Left ventricle myocardium inferior (tissue), 1 donor: Measurements from ENCODE around the gene ELF1. TPM values are rescaled to one million over a fixed set of nuclear protein-coding genes. Genes with fewer than 3 reads are reported as not detected.
"Not testable (repeated sequence)": the region's sequence is repeated elsewhere in the genome, so short reads cannot be mapped to it uniquely, and the experiment has no call there.

Experiments
- DNase-seq: peaks from one replicate; pipeline ENCODE4 v3.0.0-alpha.2; 2020
- H3K27ac ChIP-seq: fragments of 200-600 bp; replicated peaks from 2 replicates; pipeline ENCODE4 v1.8.0; 2021
- H3K27me3 ChIP-seq: fragments of 200-600 bp; 2 replicates; pipeline ENCODE4 v1.8.0; 2021; ENCODE audit warnings: low read depth
- H3K36me3 ChIP-seq: fragments of 200-600 bp; 2 replicates; pipeline ENCODE4 v1.8.0; 2021
- H3K4me1 ChIP-seq: fragments of 200-600 bp; 2 replicates; pipeline ENCODE4 v1.8.0; 2021
- H3K4me3 ChIP-seq: fragments of 200-600 bp; 2 replicates; pipeline ENCODE4 v1.8.0; 2021; ENCODE audit warnings: mild to moderate bottlenecking, moderate library complexity
- H3K9me3 ChIP-seq: fragments of 200-600 bp; replicated peaks from 2 replicates; pipeline ENCODE4 v1.8.0; 2021
- CTCF ChIP-seq: fragments of 200-600 bp; IDR thresholded peaks from 2 replicates; pipeline ENCODE4 v1.8.0; 2021; ENCODE audit warnings: antibody characterized with exemption, mild to moderate bottlenecking, borderline replicate concordance
- intact Hi-C: fragments of 100-400 bp; cut with micrococcal nuclease; formaldehyde crosslinking; loops from one replicate; pipeline ENCODE4 v1.11.0; 2022
- total RNA-seq: library from RNA; stranded (reverse); fragmentation: NEBNext Ultra II Directional; extraction: Animal tissue kit (Norgen Biotek cat#: 25700); gene quantifications from one replicate; pipeline ENCODE4 v1.2.1, GENCODE V29; 2021
- donor health status: DM: no; HTN: yes; CAD: no; lungs with severe emphysema.

The ELF1 gene
- total RNA-seq, 1 donor from 2014 or later: 31.1 TPM

GRCh38 chr13:41049480-41050440, 30.6 kb upstream of the ELF1 start:
- intact Hi-C loops: no loop called here
- H3K4me1 ChIP-seq: peaks cover 63% of the 10 kb centered on the region

GRCh38 chr13:41048640-41049039, 29.5 kb upstream of the ELF1 start:
- Histone ChIP-seq H3K27ac (no peak overlapping the region), H3K9me3 (peaks cover 6% of the 10 kb centered on the region), H3K4me3 (no peak overlapping the region), H3K27me3 (no peaks in the 10 kb centered on the region), H3K4me1 (peaks cover 52% of the 10 kb centered on the region), H3K36me3 (peaks cover 5% of the 10 kb centered on the region)
- intact Hi-C loops: no loop called here
- DNase-seq: no peak
- TF ChIP-seq CTCF: no peak

More at GRCh38 chr13:41049480-41050440, 30.6 kb upstream of the ELF1 start:
- Histone ChIP-seq H3K36me3 (peaks cover 5% of the 10 kb centered on the region), H3K9me3 (no peaks in the 10 kb centered on the region), H3K27ac (no peak overlapping the region), H3K4me3 (no peak overlapping the region), H3K27me3 (no peaks in the 10 kb centered on the region)
- TF ChIP-seq CTCF: no peak
- no peak for DNase-seq

- DNase-seq, intact Hi-C loops, H3K27me3 ChIP-seq, H3K27ac ChIP-seq, H3K4me3 ChIP-seq, H3K36me3 ChIP-seq: not testable (repeated sequence)
- peaks cover 14% of the 10 kb centered on the region for H3K4me1 ChIP-seq
- H3K9me3 ChIP-seq: peaks cover 16% of the 10 kb centered on the region
Observed at GRCh38 chr13:41042419-41042818, 23.3 kb upstream of the ELF1 start.

GRCh38 chr13:41040584-41041334, 21.6 kb upstream of the ELF1 start:
- no peak for DNase-seq
- Histone ChIP-seq H3K9me3 (peaks cover 16% of the 10 kb centered on the region), H3K4me1 (peaks cover 14% of the 10 kb centered on the region), H3K4me3 (no peak overlapping the region), H3K27me3 (no peaks in the 10 kb centered on the region), H3K27ac (no peak overlapping the region), H3K36me3 (no peaks in the 10 kb centered on the region)
- no peak for TF ChIP-seq CTCF
- intact Hi-C loops: no loop called here

DNA sequence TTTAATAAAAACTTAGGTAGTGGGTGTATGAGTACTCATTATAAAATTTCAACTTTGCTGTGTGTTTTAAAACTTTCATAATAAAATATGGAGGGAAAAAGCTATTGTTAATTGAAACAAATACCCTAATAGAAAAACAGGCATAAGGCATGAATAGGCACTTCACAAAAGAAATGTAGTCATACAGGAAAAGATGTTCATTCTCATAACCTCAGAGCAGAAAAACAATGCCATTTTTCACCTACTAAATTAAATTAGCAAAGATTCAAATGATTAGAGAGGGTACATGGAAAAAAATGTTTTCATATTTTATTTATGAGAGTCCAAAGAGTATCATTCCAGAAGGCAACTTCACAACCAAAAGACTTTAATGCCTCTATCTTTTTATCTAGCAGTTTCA, 20.6 kb upstream of the ELF1 start:
- Histone ChIP-seq H3K27ac (no peak overlapping the region), H3K27me3 (no peaks in the 10 kb centered on the region), H3K36me3 (no peaks in the 10 kb centered on the region), H3K4me3 (no peak overlapping the region), H3K9me3 (peaks cover 16% of the 10 kb centered on the region), H3K4me1 (peaks cover 22% of the 10 kb centered on the region)
- intact Hi-C loops: no loop called here
- TF ChIP-seq CTCF: no peak
- DNase-seq: no peak

- H3K27ac ChIP-seq, H3K4me3 ChIP-seq, intact Hi-C loops, H3K27me3 ChIP-seq, H3K9me3 ChIP-seq, H3K36me3 ChIP-seq, DNase-seq: not testable (repeated sequence)
- peaks cover 34% of the 10 kb centered on the region for H3K4me1 ChIP-seq
Observed at GRCh38 chr13:41036557-41036956, 17.4 kb upstream of the ELF1 start.
